Gastrocnemius medialis (tissue), 4 donors: Measurements from ENCODE around the gene ERC1. TPM values are rescaled to one million over a fixed set of nuclear protein-coding genes. Genes with fewer than 3 reads are reported as not detected.

Experiments used
- ATAC-seq, 2 donors: fragments of 150-250 bp; one replicate each; pipeline ENCODE4 v1.9.1; 2016
- DNase-seq, 2 donors: peaks; one replicate each; pipeline ENCODE4 v3.0.0-alpha.2; 2019
- H3K27ac ChIP-seq, 4 donors: fragments of 200-600 bp; sonication (generic); 1 replicate in 1 of 4; 2 replicates in 3 of 4; pipeline ENCODE4 v1.5.1; 2016 to 2018; ENCODE audit warnings: mild to moderate bottlenecking in 2 of 4, moderate library complexity in 1 of 4
- H3K27me3 ChIP-seq, 3 donors: fragments of 200-600 bp; sonication (generic) in 2 of 3; 1 replicate in 1 of 3; 2 replicates in 2 of 3; pipeline versions ENCODE4 v1.5.1 to v1.6.0; 2016 to 2019; ENCODE audit warnings: mild to moderate bottlenecking in 1 of 3, moderate library complexity in 1 of 3
- H3K36me3 ChIP-seq, 2 donors: fragments of 200-600 bp; sonication (generic) in 1 of 2; one replicate each; pipeline ENCODE4 v1.5.1; 2017 to 2018
- H3K4me1 ChIP-seq, 2 donors: fragments of 200-600 bp; sonication (generic) in 1 of 2; one replicate each; pipeline ENCODE4 v1.5.1; 2016 to 2017; ENCODE audit warnings: mild to moderate bottlenecking in 2 of 2
- H3K4me3 ChIP-seq, 4 donors: fragments of 200-600 bp; sonication (generic) in 3 of 4; 1 replicate in 1 of 4; 2 replicates in 3 of 4; pipeline ENCODE4 v1.5.1; 2016 to 2019; ENCODE audit warnings: mild to moderate bottlenecking in 2 of 4
- H3K9me3 ChIP-seq, 3 donors: fragments of 200-600 bp; sonication (generic) in 2 of 3; 1 replicate in 1 of 3; 2 replicates in 2 of 3; pipeline ENCODE4 v1.5.1; 2016 to 2019
- POLR2A ChIP-seq, 2 donors: fragments of 450-650 bp; IDR thresholded peaks; one replicate each; pipeline ENCODE4 v1.6.1; 2017; ENCODE audit warnings: antibody characterized with exemption in 2 of 2, mild to moderate bottlenecking in 2 of 2, moderate library complexity in 2 of 2
- in situ Hi-C, 4 donors: fragments of 200-750 bp; cut with MboI; loops; one replicate each; pipeline versions ENCODE4 v1.15.0 to v1.8.0; 2017; ENCODE audit warnings: low sequenced_read_pairs in 4 of 4
- intact Hi-C: fragments of 100-400 bp; cut with DNase I; formaldehyde crosslinking; loops from one replicate; pipeline ENCODE4 v1.15.1; 2023; ENCODE audit warnings: low total_unique reads
- total RNA-seq, 4 donors: library from RNA; depleted of rRNA; stranded (reverse); fragments of >200 nt; gene quantifications; one replicate each; pipeline versions ENCODE4 v1.1.0 to v1.2.3, GENCODE V29; 2016
- TF ChIP-seq, protein P1 (sequence below), 5 experiments: fragments of 450-650 bp in 3 of 5; fragments of 200-600 bp in 2 of 5; sonication (generic) in 2 of 5; IDR thresholded peaks in 4 of 5; conservative IDR thresholded peaks in 1 of 5; 1 replicate in 4 of 5; 2 replicates in 1 of 5; pipeline ENCODE4 v1.5.1; 2016 to 2019; ENCODE audit warnings: antibody characterized with exemption in 5 of 5, mild to moderate bottlenecking in 3 of 5, moderate library complexity in 3 of 5

Gene ERC1
- total RNA-seq, 4 donors from 2014 or later, result 20.3 to 39.1 (median 23.5) TPM

DNA sequence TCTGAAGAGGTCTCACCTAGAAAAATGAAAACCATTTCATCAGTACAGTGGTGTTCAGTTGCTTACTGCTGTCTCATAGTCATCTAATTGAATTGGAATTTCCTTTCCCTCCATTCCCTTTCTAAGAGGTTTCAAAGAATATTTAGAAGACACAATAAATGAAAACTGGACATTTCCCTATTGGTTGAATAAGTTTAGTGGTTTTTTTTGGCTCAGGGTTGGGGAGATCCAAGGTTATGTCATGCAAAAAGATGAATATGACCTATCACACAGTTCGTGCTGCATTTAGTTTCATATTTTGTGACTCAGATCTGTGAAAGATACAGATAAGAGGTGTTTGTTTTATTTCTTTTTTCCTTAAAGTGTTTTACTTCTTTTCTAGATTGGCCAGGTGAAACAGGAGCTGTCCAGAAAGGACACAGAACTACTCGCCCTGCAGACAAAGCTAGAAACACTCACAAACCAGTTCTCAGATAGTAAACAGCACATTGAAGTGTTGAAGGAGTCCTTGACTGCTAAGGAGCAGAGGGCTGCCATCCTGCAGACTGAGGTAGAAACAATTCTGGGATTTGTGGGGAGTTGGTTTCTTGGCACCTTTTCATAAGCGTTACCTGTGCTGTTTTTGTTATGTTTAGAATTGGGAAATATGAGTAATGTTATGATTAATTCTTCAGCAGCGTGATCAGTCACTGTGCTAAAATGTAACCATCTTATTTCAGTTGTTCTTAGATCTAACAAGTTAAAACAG, 124.6 kb downstream of the ERC1 start:
- H3K27me3 ChIP-seq, result no peaks in the 10 kb centered on the region
- H3K4me3 ChIP-seq, result no peak overlapping the region
- TF ChIP-seq POLR2A (IDR thresholded peaks at IDR 0.05), result no peak
- TF ChIP-seq, protein P1, sequence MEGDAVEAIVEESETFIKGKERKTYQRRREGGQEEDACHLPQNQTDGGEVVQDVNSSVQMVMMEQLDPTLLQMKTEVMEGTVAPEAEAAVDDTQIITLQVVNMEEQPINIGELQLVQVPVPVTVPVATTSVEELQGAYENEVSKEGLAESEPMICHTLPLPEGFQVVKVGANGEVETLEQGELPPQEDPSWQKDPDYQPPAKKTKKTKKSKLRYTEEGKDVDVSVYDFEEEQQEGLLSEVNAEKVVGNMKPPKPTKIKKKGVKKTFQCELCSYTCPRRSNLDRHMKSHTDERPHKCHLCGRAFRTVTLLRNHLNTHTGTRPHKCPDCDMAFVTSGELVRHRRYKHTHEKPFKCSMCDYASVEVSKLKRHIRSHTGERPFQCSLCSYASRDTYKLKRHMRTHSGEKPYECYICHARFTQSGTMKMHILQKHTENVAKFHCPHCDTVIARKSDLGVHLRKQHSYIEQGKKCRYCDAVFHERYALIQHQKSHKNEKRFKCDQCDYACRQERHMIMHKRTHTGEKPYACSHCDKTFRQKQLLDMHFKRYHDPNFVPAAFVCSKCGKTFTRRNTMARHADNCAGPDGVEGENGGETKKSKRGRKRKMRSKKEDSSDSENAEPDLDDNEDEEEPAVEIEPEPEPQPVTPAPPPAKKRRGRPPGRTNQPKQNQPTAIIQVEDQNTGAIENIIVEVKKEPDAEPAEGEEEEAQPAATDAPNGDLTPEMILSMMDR (IDR thresholded peaks at IDR 0.05 in 4 of 5, conservative IDR thresholded peaks at IDR 0.05 in 1 of 5), result no peak
- intact Hi-C loops (no loop called here), in situ Hi-C loops (loop anchor here in 3 of 4 donors (5.0 kb wide), 2 partner anchors 462 to 472 kb away; no protein-coding TSS in a partner anchor)
- peaks cover 0 to 7% of the 10 kb centered on the region in 2 donors for H3K36me3 ChIP-seq
- no peak for DNase-seq
- peaks cover 0 to 4% of the 10 kb centered on the region in 2 donors for H3K4me1 ChIP-seq
- no peaks in the 10 kb centered on the region for H3K9me3 ChIP-seq
- no peak for ATAC-seq
- H3K27ac ChIP-seq, result no peak overlapping the region

DNA sequence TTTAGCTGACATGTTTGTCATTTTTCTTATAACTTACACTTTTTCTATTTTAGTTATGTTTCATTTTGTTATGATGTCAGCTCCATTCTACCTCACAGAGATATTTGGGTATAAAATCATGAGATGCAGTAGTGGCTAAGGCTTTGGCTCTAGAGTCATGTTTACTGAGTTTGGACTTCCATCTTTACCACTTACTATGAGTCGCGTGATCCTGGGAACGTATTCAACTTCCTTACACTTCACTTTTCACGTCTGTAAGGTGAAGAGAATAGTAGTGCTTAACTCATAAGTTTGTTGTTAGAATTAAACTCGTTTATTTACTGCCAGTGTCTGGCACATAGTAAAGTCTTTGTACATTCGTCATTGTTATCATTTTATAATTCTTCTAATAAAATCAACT, 126.3 kb downstream of the ERC1 start:
- intact Hi-C loops, result no loop called here
- H3K4me1 ChIP-seq, result peaks cover 0 to 4% of the 10 kb centered on the region in 2 donors
- no peaks in the 10 kb centered on the region for H3K27me3 ChIP-seq
- H3K4me3 ChIP-seq, result no peak overlapping the region
- TF ChIP-seq, protein P1 (IDR thresholded peaks at IDR 0.05 in 4 of 5, conservative IDR thresholded peaks at IDR 0.05 in 1 of 5), result no peak
- TF ChIP-seq POLR2A (IDR thresholded peaks at IDR 0.05), result no peak
- H3K27ac ChIP-seq, result no peak overlapping the region
- DNase-seq (no peak), ATAC-seq (no peak)
- in situ Hi-C loops, result loop anchor here in 3 of 4 donors (5.0 kb wide), 2 partner anchors 460 to 470 kb away; no protein-coding TSS in a partner anchor
- no peaks in the 10 kb centered on the region for H3K9me3 ChIP-seq
- H3K36me3 ChIP-seq, result peaks cover 0 to 5% of the 10 kb centered on the region in 2 donors

DNA sequence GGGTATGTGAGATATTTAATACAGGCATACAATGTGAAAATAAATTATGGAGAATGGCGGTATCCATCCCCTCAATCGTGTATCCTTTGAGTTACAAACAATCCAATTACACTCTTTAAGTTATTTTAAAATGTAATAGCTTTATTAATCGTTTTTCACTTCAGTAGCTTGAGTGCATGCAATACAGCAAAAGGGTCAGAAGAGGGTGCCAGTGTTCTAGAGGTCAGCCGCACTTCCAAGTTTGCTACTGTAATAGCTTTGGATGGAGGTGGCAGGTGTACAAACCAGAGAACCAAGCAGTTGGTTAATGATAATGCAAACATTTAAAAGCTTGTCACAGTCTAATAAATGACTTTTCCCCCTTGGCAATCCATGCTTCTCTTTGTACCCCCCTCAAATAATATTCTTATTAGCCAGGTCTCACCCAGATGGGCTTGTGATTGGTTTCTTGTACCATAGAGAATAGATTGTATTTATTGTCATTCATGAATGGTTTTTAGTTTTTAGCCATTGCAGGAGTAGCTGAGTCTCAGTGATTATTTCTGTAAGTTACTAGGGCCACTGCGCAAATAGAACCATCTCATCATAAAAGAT, 127.0 kb downstream of the ERC1 start:
- in situ Hi-C loops, result loop anchor here in 3 of 4 donors (5.0 kb wide), 2 partner anchors 459 to 469 kb away; no protein-coding TSS in a partner anchor
- intact Hi-C loops, result loop anchor here (1.0 kb wide), 1 partner anchor 465 kb away; no protein-coding TSS in a partner anchor
- H3K9me3 ChIP-seq, result no peaks in the 10 kb centered on the region
- H3K4me3 ChIP-seq, result no peak overlapping the region
- no peak overlapping the region for H3K27ac ChIP-seq
- DNase-seq (peak; percentile 18 to 51), ATAC-seq (peak in 1 of 2 donors; percentile 64)
- no peaks in the 10 kb centered on the region for H3K27me3 ChIP-seq
- H3K4me1 ChIP-seq, result peaks cover 0 to 4% of the 10 kb centered on the region in 2 donors
- peaks cover 0 to 5% of the 10 kb centered on the region in 2 donors for H3K36me3 ChIP-seq
- TF ChIP-seq POLR2A (IDR thresholded peaks at IDR 0.05), result no peak
- TF ChIP-seq, protein P1 (IDR thresholded peaks at IDR 0.05 in 4 of 5, conservative IDR thresholded peaks at IDR 0.05 in 1 of 5), result peak; percentile 83 to 96 (median 88)

DNA sequence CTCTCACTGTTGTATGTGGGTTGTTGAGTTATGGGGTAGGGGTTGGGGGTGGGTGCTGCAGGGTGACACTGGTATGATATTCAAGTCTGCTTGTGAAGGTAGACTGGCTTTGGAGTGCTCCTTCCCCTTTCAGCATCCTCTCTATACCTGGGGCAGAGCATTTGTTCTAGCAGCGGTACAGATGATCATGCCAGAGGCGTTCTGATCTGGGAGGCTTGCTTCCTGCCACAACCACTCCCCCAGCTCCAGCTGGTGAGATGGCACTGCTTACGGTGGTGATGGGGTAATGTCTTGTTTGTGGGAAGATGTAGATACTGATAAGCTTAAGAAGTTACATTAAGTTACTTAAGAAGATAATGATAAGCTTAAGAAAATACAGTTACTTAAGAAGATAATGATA, 131.8 kb downstream of the ERC1 start:
- H3K4me3 ChIP-seq, result no peak overlapping the region
- in situ Hi-C loops (loop anchor here in 1 of 4 donors (5.0 kb wide), 1 partner anchor 465 kb away; no protein-coding TSS in a partner anchor), intact Hi-C loops (no loop called here)
- H3K27me3 ChIP-seq, result no peaks in the 10 kb centered on the region
- no peaks in the 10 kb centered on the region for H3K36me3 ChIP-seq
- no peak for DNase-seq
- no peaks in the 10 kb centered on the region for H3K9me3 ChIP-seq
- no peak for ATAC-seq
- H3K27ac ChIP-seq, result no peak overlapping the region
- peaks cover 0 to 4% of the 10 kb centered on the region in 2 donors for H3K4me1 ChIP-seq
- TF ChIP-seq, protein P1 (IDR thresholded peaks at IDR 0.05 in 4 of 5, conservative IDR thresholded peaks at IDR 0.05 in 1 of 5), result no peak
- TF ChIP-seq POLR2A (IDR thresholded peaks at IDR 0.05), result no peak
